HepG2 (cell line): Measurements from ENCODE around the gene PPFIA4.

ENCODE experiments used
- EP300 ChIP-seq, 3 experiments: sonication (generic) in 1 of 3; formaldehyde crosslinking in 1 of 3; IDR thresholded peaks; 2 replicates each; pipeline versions ENCODE4 v1.5.1 to v1.6.1; 2011 to 2020; ENCODE audit warnings: low read depth in 2 of 3, low read length in 2 of 3, borderline replicate concordance in 1 of 3, improper control_type of control experiment in 1 of 3, mild to moderate bottlenecking in 1 of 3, missing genetic modification reagents in 1 of 3, moderate library complexity in 1 of 3
- MAFF ChIP-seq: IDR thresholded peaks from 2 replicates; pipeline ENCODE4 v1.6.1; 2011; ENCODE audit warnings: low read depth, low read length, improper control_type of control experiment
- RFX5 ChIP-seq: IDR thresholded peaks from 2 replicates; pipeline ENCODE4 v1.6.1; 2011; ENCODE audit warnings: low read depth, low read length, improper control_type of control experiment
- ZNF225 ChIP-seq: sonication (generic); formaldehyde crosslinking; IDR thresholded peaks from 2 replicates; pipeline ENCODE4 v1.4.0; 2020; ENCODE audit warnings: mild to moderate bottlenecking, missing genetic modification reagents
- ZZZ3 ChIP-seq: sonication (generic); formaldehyde crosslinking; IDR thresholded peaks from 2 replicates; pipeline ENCODE4 v1.4.0; 2020; ENCODE audit warnings: missing genetic modification reagents, mild to moderate bottlenecking, borderline replicate concordance
- TF ChIP-seq, protein P1 (sequence below): sonication (generic); formaldehyde crosslinking; IDR thresholded peaks from 2 replicates; pipeline ENCODE4 v1.8.0; 2022; ENCODE audit warnings: mild to moderate bottlenecking, missing genetic modification reagents, moderate library complexity

DNA sequence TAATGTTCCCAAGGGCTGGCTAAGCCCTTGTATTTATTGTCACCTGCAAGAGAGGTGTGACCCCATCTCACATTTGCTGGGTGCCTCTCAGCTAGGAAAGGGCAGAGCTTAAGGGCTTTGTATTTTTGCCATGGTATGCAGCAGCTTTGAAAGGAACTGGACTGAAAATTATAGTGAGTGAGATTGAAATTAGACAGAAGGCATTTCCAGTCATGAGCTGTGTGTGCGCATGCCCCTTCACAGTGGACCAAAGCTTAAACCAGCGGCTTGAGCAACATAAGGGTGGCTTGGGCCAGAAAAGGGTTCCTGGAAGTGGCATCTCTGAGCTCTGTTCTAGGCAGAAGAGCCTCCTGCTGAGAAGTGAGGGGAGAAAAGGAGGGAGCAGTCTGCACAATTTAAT is 39.7 kb downstream of the PPFIA4 start:
- TF ChIP-seq EP300 (IDR thresholded peaks at IDR 0.05; ENCODE audit: low read depth in 2 of 2, low read length in 2 of 2) (no peak), EP300 (CRISPR knock-in tag; IDR thresholded peaks at IDR 0.05; ENCODE audit: borderline replicate concordance) (no peak), ZZZ3 (CRISPR knock-in tag) (no peak), ZNF225 (CRISPR knock-in tag) (no peak), RFX5 (no peak), MAFF (no peak)
- TF ChIP-seq, protein P1, sequence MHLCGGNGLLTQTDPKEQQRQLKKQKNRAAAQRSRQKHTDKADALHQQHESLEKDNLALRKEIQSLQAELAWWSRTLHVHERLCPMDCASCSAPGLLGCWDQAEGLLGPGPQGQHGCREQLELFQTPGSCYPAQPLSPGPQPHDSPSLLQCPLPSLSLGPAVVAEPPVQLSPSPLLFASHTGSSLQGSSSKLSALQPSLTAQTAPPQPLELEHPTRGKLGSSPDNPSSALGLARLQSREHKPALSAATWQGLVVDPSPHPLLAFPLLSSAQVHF (CRISPR knock-in tag), result no peak
